Fibroblast of upper back skin (primary cell): ENCODE data around the gene DDIT4.
"Not testable (repeated sequence)": the region's sequence is repeated elsewhere in the genome, so short reads cannot be mapped to it uniquely, and the experiment has no call there.

Experiments used
- DNase-seq: peaks from one replicate; pipeline ENCODE4 v3.0.0-alpha.2; 2013

DDIT4 gene

GRCh38 chr10:72296829-72297280, 23.1 kb downstream of the DDIT4 start:
- not testable (repeated sequence) for DNase-seq

- peak; percentile 96 for DNase-seq
Measured at GRCh38 chr10:72297281-72297804, 23.6 kb downstream of the DDIT4 start.

- peak; percentile 98 for DNase-seq
Measured at GRCh38 chr10:72297805-72298591, 24.3 kb downstream of the DDIT4 start.

GRCh38 chr10:72298592-72299519, 25.1 kb downstream of the DDIT4 start:
- no peak for DNase-seq

- DNase-seq, result no peak
Measured at GRCh38 chr10:72303424-72304128, 29.9 kb downstream of the DDIT4 start.

GRCh38 chr10:72306215-72306760, 32.6 kb downstream of the DDIT4 start:
- no peak for DNase-seq

- not testable (repeated sequence) for DNase-seq
Measured at GRCh38 chr10:72307711-72308110, 34.0 kb downstream of the DDIT4 start.

- DNase-seq, result peak; percentile 77
Measured at GRCh38 chr10:72308320-72308987, 34.7 kb downstream of the DDIT4 start.

- DNase-seq, result no peak
Measured at GRCh38 chr10:72309290-72310240, 35.8 kb downstream of the DDIT4 start.

GRCh38 chr10:72310241-72310633, 36.5 kb downstream of the DDIT4 start:
- DNase-seq, result peak; percentile 49

- no peak for DNase-seq
Measured at GRCh38 chr10:72310636-72311035, 36.9 kb downstream of the DDIT4 start.

- no peak for DNase-seq
Measured at GRCh38 chr10:72311667-72312066, 37.9 kb downstream of the DDIT4 start.

GRCh38 chr10:72312865-72313391, 39.2 kb downstream of the DDIT4 start:
- no peak for DNase-seq

GRCh38 chr10:72314263-72314662, 40.5 kb downstream of the DDIT4 start:
- no peak for DNase-seq

GRCh38 chr10:72315054-72315453, 41.3 kb downstream of the DDIT4 start:
- DNase-seq, result no peak

- peak; percentile 69 for DNase-seq
Measured at GRCh38 chr10:72315611-72316385, 42.1 kb downstream of the DDIT4 start.

GRCh38 chr10:72316386-72316700, 42.6 kb downstream of the DDIT4 start:
- DNase-seq, result no peak

- DNase-seq, result no peak
Measured at GRCh38 chr10:72316748-72317435, 43.2 kb downstream of the DDIT4 start.
